Muscle layer of duodenum (tissue), 2 donors: ENCODE data around the gene ABL1.

Source experiments
- H3K27ac ChIP-seq: one replicate; pipeline ENCODE4 v1.7.0; 2013; ENCODE audit warnings: mild to moderate bottlenecking, low read length
- H3K27me3 ChIP-seq: one replicate; pipeline ENCODE4 v1.7.0; 2013; ENCODE audit warnings: low read depth, mild to moderate bottlenecking, control low read depth, low read length
- H3K36me3 ChIP-seq, 2 donors: one replicate each; pipeline ENCODE4 v1.7.0; 2013; ENCODE audit warnings: low read length in 2 of 2, control low read depth in 1 of 2, mild to moderate bottlenecking in 1 of 2; ENCODE audit not compliant: insufficient read depth in 2 of 2, control insufficient read depth in 1 of 2
- H3K4me1 ChIP-seq, 2 donors: one replicate each; pipeline ENCODE4 v1.7.0; 2013; ENCODE audit warnings: low read length in 2 of 2, mild to moderate bottlenecking in 2 of 2, control low read depth in 1 of 2, moderate library complexity in 1 of 2; ENCODE audit not compliant: insufficient read depth in 2 of 2, control insufficient read depth in 1 of 2
- H3K4me3 ChIP-seq, 2 donors: one replicate each; pipeline ENCODE4 v1.7.0; 2013; ENCODE audit warnings: low read length in 2 of 2, low read depth in 1 of 2, mild to moderate bottlenecking in 1 of 2
- H3K9me3 ChIP-seq, 2 donors: one replicate each; pipeline ENCODE4 v1.7.0; 2013; ENCODE audit warnings: low read length in 2 of 2, control low read depth in 1 of 2, mild to moderate bottlenecking in 1 of 2; ENCODE audit not compliant: control insufficient read depth in 1 of 2
- donor health status: healthy.

ABL1 gene

DNA sequence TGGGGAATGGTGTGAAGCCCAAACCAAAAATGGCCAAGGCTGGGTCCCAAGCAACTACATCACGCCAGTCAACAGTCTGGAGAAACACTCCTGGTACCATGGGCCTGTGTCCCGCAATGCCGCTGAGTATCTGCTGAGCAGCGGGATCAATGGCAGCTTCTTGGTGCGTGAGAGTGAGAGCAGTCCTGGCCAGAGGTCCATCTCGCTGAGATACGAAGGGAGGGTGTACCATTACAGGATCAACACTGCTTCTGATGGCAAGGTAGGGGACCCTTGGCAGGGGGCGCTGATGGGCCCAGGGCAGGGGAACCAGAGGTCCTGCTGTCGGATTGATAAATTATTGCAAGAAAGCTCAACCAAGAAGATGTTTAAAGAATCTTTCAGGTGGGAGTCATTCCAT lies 19.8 kb downstream of the ABL1 start:
- no peak overlapping the region for H3K4me3 ChIP-seq
- H3K9me3 ChIP-seq = no peaks in the 10 kb centered on the region
- H3K27me3 ChIP-seq = no peaks in the 10 kb centered on the region
- no peak overlapping the region for H3K27ac ChIP-seq
- H3K36me3 ChIP-seq = peaks cover 42 to 44% of the 10 kb centered on the region in 2 donors
- H3K4me1 ChIP-seq = peaks cover 11 to 49% of the 10 kb centered on the region in 2 donors

DNA sequence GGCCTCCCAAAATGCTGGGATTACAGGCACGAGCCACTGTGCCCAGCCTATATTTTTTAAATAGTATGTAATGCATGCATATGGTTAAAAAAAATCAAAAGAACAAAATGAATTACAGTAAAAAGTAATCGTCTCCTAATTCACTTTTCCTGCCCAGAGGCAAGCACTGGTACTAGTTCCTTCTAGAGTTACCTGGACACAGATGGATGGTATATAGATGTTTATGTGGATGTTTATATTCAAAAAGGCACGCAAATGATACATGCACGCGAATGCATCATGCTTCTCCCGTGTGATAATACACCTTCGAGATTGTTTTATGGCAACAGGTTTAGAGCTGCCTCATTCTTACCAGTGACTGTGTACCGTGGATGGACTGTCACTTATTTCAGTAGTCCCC lies 21.4 kb downstream of the ABL1 start:
- H3K4me1 ChIP-seq = peaks cover 14 to 60% of the 10 kb centered on the region in 2 donors
- H3K9me3 ChIP-seq = no peaks in the 10 kb centered on the region
- H3K36me3 ChIP-seq = peaks cover 42 to 51% of the 10 kb centered on the region in 2 donors
- H3K27me3 ChIP-seq = no peaks in the 10 kb centered on the region
- H3K27ac ChIP-seq = no peak overlapping the region
- H3K4me3 ChIP-seq = no peak overlapping the region

DNA sequence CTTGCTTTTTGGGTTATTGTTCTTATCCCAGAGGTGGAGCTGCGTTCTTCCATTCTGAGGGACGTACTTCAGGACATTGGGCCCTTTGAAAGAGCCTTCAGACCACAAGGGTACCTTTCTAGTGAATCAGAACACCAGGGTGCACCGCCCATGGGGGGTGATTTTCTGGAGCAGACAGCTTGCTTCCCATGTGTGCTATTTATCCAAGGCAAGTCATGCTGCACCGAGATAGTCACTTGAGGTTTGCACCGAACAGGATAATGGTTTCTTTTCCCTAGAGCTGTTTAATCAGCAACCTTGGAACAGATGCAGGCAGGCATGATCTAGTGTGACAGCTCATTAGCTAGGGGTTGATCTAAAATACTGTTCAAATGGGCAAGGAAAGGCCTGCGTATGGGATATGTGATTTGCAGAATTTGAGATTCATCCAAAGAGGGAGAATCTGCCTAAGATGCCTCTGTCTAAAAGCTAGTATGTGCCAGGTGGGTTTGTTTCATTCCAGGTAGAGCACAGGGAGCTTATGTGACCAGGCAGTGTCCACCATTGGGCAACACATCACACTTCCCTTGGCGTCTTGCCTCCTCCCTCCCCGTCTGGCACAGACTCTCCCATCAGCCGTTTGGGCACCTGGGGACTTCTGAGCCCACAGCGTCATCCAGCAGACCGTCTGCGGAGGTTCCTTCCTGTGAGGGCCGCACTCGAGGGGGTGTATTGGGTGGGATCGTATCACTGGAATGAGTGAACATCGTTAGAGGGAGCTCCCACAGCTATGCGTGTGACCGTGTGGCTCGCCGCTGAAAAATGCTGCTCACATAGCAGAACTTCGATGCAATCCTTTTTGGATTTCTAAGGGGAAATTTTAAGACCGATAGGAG lies 23.0 kb downstream of the ABL1 start:
- Histone ChIP-seq H3K9me3 (no peaks in the 10 kb centered on the region), H3K27ac (peak overlapping the region; percentile 78), H3K4me3 (no peak overlapping the region), H3K27me3 (no peaks in the 10 kb centered on the region), H3K4me1 (peaks cover 14 to 66% of the 10 kb centered on the region in 2 donors), H3K36me3 (peaks cover 42 to 51% of the 10 kb centered on the region in 2 donors)

DNA sequence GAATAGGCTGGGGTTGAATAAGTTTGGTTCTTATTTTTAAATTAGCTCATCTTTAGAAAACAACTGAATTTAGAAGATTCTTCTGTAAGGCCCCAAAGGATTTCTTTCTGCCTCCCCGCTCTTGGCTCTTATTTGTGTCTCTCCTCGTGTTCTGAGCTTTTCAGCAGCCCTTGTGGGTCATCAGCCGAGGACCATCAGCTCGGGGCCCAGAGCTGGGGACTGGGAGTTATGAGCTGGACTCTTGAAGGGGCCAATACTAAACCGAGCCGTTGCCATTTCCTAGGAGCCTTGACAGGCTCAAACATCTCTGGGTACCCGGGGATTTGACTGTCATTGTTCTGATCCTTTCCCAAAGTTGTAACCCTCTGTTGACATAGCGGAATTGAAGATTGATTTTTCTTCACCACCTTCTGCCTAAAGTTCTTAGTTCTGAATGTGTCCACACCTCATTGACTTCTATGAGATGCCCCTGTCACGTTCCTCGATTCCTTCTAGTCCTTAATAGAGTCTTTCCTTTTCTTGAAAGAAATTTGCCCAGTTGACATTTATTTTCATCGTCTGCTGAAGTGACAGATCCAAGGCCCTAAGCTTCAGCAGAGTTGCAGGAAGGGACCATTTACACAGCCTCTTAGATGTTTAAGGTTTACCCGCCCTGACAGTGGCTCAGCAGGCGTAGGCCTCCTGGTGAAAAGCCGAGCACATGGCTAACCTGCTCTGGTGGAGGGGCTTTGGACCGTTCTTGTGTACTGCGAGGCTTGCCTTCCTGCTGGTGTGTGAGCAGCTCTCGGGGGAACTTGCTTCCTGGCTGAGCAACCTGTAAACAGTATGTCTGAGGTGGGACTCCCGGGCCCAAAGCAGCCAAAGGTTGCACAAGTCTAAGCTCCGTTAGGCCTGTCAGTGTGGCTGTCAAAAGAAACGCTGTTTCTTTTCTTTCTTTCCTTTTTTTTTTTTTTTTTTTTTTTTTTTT lies 24.0 kb downstream of the ABL1 start:
- H3K4me1 ChIP-seq = peaks cover 14 to 75% of the 10 kb centered on the region in 2 donors
- no peaks in the 10 kb centered on the region for H3K9me3 ChIP-seq
- H3K27me3 ChIP-seq = no peaks in the 10 kb centered on the region
- H3K4me3 ChIP-seq = peak overlapping the region in 1 of 2 donors; percentile 21
- peak overlapping the region; percentile 69 for H3K27ac ChIP-seq
- peaks cover 39 to 50% of the 10 kb centered on the region in 2 donors for H3K36me3 ChIP-seq

DNA sequence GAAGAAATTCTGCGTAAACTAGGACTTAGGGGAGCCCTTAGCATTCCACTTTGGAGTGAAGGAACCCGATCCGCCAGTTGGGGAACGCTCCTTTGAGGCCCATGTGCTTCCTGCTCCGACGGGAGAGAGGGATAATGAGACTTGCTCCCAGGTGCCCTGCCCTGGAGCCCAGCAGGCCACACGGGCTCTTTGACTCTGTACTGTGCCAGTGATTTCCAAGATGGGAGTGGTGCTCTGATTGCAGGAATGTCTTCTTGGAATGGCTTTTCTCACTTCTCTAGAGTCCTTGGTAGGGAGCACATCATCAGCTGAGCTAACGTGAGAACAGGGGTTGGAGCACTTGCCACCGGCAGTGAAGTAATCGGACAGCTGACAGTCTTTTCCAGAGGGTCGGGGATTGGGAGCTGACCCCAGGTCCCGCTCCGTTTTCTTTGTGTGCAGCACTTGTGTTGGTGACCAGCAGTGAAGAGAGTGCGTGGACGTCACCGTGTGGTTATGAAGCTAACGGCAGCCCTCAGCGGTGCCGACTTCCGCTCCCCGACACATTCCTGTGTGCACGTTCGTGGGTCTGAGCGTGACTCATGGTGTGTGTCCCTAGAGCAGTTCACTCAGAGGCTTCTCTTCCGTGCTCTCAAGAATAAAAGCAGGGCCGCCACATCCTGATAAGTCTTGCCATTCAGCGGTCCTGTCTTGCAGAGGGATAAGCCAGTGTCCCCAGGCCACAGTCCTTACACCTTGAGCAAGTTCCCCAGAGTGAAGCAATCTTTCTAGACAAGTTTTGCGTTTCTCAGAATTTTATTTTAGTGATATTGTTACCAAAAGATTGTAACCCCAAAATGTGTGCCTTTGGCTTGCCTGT lies 25.6 kb downstream of the ABL1 start:
- peaks cover 14 to 76% of the 10 kb centered on the region in 2 donors for H3K4me1 ChIP-seq
- peak overlapping the region; percentile 90 for H3K27ac ChIP-seq
- peak overlapping the region in 1 of 2 donors; percentile 27 for H3K4me3 ChIP-seq
- peaks cover 32 to 42% of the 10 kb centered on the region in 2 donors for H3K36me3 ChIP-seq
- H3K27me3 ChIP-seq = no peaks in the 10 kb centered on the region
- H3K9me3 ChIP-seq = no peaks in the 10 kb centered on the region

DNA sequence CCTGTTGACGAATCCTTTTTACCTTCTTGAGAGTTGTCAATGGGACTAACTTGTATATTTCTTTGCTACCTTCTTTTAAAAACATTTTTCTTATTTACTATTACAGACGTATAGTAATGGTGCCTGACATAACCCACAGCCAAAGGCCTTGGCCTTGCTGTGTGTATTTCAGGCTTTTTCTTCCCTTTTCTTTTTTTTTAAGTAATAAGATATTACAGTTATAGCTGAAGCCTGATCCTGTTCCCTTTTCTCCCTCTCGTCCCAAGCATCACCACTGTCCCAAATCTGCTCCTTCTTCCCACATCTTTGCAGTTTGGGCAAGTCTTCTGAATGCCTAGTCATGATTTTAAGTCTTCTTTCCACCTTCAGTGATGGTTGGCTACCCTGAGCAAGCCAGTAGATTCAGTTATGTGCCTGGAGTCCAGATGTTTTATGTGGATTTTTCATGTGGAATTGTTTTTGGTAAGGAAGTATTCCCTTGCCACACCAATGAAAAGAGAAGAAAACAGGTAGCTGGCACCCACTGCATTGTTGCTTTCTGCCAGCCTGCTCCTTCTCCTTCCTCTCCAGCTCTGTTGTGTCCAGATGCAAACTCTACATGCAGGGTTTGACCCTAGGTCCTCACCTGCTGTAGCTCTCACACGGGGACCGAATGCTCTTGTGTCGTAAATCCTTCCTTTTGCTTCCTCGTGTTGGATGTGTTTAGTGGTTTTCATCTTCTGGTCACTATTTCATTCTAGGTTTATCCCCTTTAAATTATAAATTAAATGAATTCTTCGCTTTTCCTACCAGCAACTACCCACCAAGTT lies 26.5 kb downstream of the ABL1 start:
- Histone ChIP-seq H3K4me1 (peaks cover 14 to 78% of the 10 kb centered on the region in 2 donors), H3K27me3 (no peaks in the 10 kb centered on the region), H3K36me3 (peaks cover 24 to 38% of the 10 kb centered on the region in 2 donors), H3K27ac (peak overlapping the region; percentile 90), H3K9me3 (no peaks in the 10 kb centered on the region), H3K4me3 (no peak overlapping the region)

DNA sequence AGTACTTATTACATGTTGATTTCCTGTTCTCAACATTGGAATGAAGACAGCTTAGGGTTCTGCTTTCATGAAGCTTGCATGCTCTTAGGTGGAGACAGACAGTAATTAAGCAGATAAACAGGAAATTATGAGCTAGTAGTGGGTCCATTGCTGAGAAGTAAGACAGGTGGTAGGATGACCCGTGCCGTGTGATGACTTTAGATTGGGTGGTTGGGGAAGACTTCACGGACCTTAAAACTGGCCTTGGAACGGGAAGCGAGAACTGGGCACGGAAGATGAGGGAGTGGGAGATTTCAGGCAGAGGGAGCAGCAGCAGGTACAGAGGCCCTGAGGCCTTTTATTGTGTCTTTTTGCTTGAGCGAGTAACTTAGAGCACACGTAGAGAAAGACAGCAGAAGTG lies 27.2 kb downstream of the ABL1 start:
- no peak overlapping the region for H3K4me3 ChIP-seq
- no peaks in the 10 kb centered on the region for H3K9me3 ChIP-seq
- peak overlapping the region; percentile 48 for H3K27ac ChIP-seq
- peaks cover 16 to 78% of the 10 kb centered on the region in 2 donors for H3K4me1 ChIP-seq
- H3K36me3 ChIP-seq = peaks cover 18 to 33% of the 10 kb centered on the region in 2 donors
- no peaks in the 10 kb centered on the region for H3K27me3 ChIP-seq

DNA sequence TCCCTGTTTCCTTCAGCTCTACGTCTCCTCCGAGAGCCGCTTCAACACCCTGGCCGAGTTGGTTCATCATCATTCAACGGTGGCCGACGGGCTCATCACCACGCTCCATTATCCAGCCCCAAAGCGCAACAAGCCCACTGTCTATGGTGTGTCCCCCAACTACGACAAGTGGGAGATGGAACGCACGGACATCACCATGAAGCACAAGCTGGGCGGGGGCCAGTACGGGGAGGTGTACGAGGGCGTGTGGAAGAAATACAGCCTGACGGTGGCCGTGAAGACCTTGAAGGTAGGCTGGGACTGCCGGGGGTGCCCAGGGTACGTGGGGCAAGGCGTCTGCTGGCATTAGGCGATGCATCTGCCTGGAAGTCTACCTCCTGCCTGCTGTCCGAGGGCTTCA lies 27.7 kb downstream of the ABL1 start:
- Histone ChIP-seq H3K27ac (peak overlapping the region; percentile 48), H3K4me1 (peaks cover 18 to 79% of the 10 kb centered on the region in 2 donors), H3K4me3 (no peak overlapping the region), H3K27me3 (no peaks in the 10 kb centered on the region), H3K36me3 (peaks cover 13 to 32% of the 10 kb centered on the region in 2 donors), H3K9me3 (no peaks in the 10 kb centered on the region)

DNA sequence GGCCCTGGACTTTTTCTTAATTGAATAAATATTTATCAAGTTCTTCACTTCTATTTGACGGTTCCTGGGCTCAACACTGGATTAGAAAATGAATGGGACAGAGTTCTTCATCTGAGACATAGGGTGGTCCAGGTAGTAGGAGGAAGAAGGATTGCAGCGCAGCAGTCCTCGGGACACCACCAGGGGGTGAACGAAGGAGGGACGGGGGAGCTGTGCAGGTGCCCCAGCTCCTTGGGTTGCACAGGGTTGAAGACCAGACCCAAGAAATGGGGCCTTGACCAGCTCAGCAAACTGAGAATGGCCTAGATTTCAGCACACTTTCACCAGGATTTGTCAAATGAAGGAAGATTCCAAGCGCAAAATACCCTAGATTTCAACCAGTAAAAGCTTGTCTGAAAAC lies 29.5 kb downstream of the ABL1 start:
- H3K4me3 ChIP-seq = no peak overlapping the region
- H3K9me3 ChIP-seq = no peaks in the 10 kb centered on the region
- H3K36me3 ChIP-seq = peaks cover 11 to 26% of the 10 kb centered on the region in 2 donors
- H3K4me1 ChIP-seq = peaks cover 12 to 69% of the 10 kb centered on the region in 2 donors
- H3K27me3 ChIP-seq = no peaks in the 10 kb centered on the region
- no peak overlapping the region for H3K27ac ChIP-seq

DNA sequence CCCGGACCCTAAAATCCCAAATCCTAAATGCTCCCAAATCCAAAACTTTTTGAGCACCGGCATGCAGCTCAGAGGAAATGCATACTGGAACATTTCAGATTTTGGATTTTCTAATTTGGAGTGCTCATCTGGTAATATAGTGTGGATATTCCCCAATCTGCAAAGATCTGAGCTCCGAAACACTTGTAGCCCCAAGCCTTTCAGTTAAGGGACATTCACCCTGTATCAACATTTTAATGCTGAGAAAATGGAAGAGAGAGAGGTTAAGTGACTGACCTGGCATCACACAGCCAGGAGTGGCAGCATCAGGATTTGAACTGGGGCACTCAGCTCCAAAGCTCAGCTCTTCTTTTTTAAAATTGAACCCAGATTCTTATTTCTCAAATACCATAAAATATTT lies 30.9 kb downstream of the ABL1 start:
- peaks cover 8 to 69% of the 10 kb centered on the region in 2 donors for H3K4me1 ChIP-seq
- H3K27ac ChIP-seq = no peak overlapping the region
- H3K9me3 ChIP-seq = no peaks in the 10 kb centered on the region
- no peak overlapping the region for H3K4me3 ChIP-seq
- no peaks in the 10 kb centered on the region for H3K27me3 ChIP-seq
- peaks cover 12 to 28% of the 10 kb centered on the region in 2 donors for H3K36me3 ChIP-seq
